HG02852 (cell line): ENCODE data around the gene CCSER2.
"Not testable (repeated sequence)": the region's sequence is repeated elsewhere in the genome, so short reads cannot be mapped to it uniquely, and the experiment has no call there.

Experiments
- ATAC-seq: cut with Tn5 transposase; IDR thresholded peaks from one replicate; pipeline ENCODE4 v1.9.1; 2021; ENCODE audit warnings: mild to moderate bottlenecking, moderate library complexity; ENCODE audit not compliant: unreplicated experiment

CCSER2 gene

GRCh38 chr10:84344526-84344925 lies 16.1 kb downstream of the CCSER2 start:
- ATAC-seq, result no peak

- not testable (repeated sequence) for ATAC-seq
Measured at GRCh38 chr10:84347575-84348002, 19.2 kb downstream of the CCSER2 start.

- no peak for ATAC-seq
Measured at GRCh38 chr10:84348447-84348846, 20.1 kb downstream of the CCSER2 start.

GRCh38 chr10:84348860-84349259 lies 20.5 kb downstream of the CCSER2 start:
- ATAC-seq, result no peak

GRCh38 chr10:84352251-84352842 lies 24.0 kb downstream of the CCSER2 start:
- peak; percentile 96 for ATAC-seq

GRCh38 chr10:84353052-84353803 lies 24.8 kb downstream of the CCSER2 start:
- no peak for ATAC-seq

- ATAC-seq, result no peak
Measured at GRCh38 chr10:84354623-84355022, 26.2 kb downstream of the CCSER2 start.

GRCh38 chr10:84355106-84355505 lies 26.7 kb downstream of the CCSER2 start:
- no peak for ATAC-seq

GRCh38 chr10:84356928-84357327 lies 28.5 kb downstream of the CCSER2 start:
- no peak for ATAC-seq

GRCh38 chr10:84358743-84359142 lies 30.4 kb downstream of the CCSER2 start:
- no peak for ATAC-seq

- ATAC-seq, result no peak
Measured at GRCh38 chr10:84360637-84361365, 32.4 kb downstream of the CCSER2 start.

- ATAC-seq, result no peak
Measured at GRCh38 chr10:84365335-84365881, 37.0 kb downstream of the CCSER2 start.

- ATAC-seq, result no peak
Measured at GRCh38 chr10:84366041-84366440, 37.7 kb downstream of the CCSER2 start.

- no peak for ATAC-seq
Measured at GRCh38 chr10:84367256-84367655, 38.9 kb downstream of the CCSER2 start.

GRCh38 chr10:84368828-84369227 lies 40.4 kb downstream of the CCSER2 start:
- no peak for ATAC-seq

GRCh38 chr10:84370283-84370682 lies 41.9 kb downstream of the CCSER2 start:
- no peak for ATAC-seq

GRCh38 chr10:84371944-84372343 lies 43.6 kb downstream of the CCSER2 start:
- peak; percentile 70 for ATAC-seq

GRCh38 chr10:84373000-84373399 lies 44.6 kb downstream of the CCSER2 start:
- ATAC-seq, result no peak

- no peak for ATAC-seq
Measured at GRCh38 chr10:84374455-84374854, 46.1 kb downstream of the CCSER2 start.

GRCh38 chr10:84375011-84375410 lies 46.6 kb downstream of the CCSER2 start:
- no peak for ATAC-seq

GRCh38 chr10:84375881-84376280 lies 47.5 kb downstream of the CCSER2 start:
- ATAC-seq, result no peak

GRCh38 chr10:84388148-84388547 lies 59.8 kb downstream of the CCSER2 start:
- no peak for ATAC-seq
